ENCODE results near the gene GOT1.

Gene GOT1

DNA sequence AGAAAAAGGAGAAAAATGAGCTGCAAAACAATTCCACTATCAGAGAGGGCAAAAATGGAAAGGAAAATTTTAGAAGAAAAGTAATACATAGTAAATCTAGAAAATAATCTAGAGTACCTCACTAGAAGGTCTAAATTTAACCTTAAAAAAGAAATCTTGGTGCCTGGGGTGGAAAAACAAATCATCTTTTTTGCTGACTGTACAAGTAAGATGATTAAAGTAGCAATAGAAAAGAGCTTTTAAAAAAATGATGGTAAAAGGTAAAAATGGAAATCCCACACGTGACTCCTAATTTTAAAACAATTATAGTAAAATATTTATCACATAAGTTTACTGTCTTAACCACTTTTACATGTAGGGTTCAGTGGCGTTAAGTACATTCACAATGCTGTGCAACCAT is 28.8 kb upstream of the GOT1 start:
- POLR2A ChIA-PET = no interaction called here
- no peak for DNase-seq (ENCODE audit: extremely low spot score)
- TF ChIP-seq ARNT (IDR thresholded peaks at IDR 0.05) = no peak
- no peak for TF ChIP-seq CTBP1 (IDR thresholded peaks at IDR 0.05; ENCODE audit: borderline replicate concordance)
- no peak for TF ChIP-seq L3MBTL2 (conservative IDR thresholded peaks at IDR 0.05)
- no peak for TF ChIP-seq SP1 (IDR thresholded peaks at IDR 0.05)
- TF ChIP-seq FOXM1 (IDR thresholded peaks at IDR 0.05; ENCODE audit: borderline replicate concordance) = no peak
- TF ChIP-seq TARDBP (IDR thresholded peaks at IDR 0.05) = no peak
- TF ChIP-seq, protein P1, sequence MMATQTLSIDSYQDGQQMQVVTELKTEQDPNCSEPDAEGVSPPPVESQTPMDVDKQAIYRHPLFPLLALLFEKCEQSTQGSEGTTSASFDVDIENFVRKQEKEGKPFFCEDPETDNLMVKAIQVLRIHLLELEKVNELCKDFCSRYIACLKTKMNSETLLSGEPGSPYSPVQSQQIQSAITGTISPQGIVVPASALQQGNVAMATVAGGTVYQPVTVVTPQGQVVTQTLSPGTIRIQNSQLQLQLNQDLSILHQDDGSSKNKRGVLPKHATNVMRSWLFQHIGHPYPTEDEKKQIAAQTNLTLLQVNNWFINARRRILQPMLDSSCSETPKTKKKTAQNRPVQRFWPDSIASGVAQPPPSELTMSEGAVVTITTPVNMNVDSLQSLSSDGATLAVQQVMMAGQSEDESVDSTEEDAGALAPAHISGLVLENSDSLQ (IDR thresholded peaks at IDR 0.05) = no peak
- no peak for TF ChIP-seq NFRKB (IDR thresholded peaks at IDR 0.05)
- no peak for TF ChIP-seq ZNF384 (IDR thresholded peaks at IDR 0.05)
- no peak for TF ChIP-seq ELF4 (IDR thresholded peaks at IDR 0.05)
- TF ChIP-seq FOXA1 (IDR thresholded peaks at IDR 0.05) = no peak
- TF ChIP-seq LEF1 (IDR thresholded peaks at IDR 0.05; ENCODE audit: borderline replicate concordance) = no peak
- no peak for TF ChIP-seq HDGF (IDR thresholded peaks at IDR 0.05; ENCODE audit: borderline replicate concordance)
- TF ChIP-seq BHLHE40 (IDR thresholded peaks at IDR 0.05; ENCODE audit: borderline replicate concordance) = no peak
- TF ChIP-seq FOXK2 (IDR thresholded peaks at IDR 0.05) = no peak
- TF ChIP-seq SUZ12 (IDR thresholded peaks at IDR 0.05) = no peak
- CTCF ChIA-PET = interaction anchor here (1.0 kb wide), 1 partner anchor 25 kb away, joined by 3 read pairs; no protein-coding TSS in a partner anchor

DNA sequence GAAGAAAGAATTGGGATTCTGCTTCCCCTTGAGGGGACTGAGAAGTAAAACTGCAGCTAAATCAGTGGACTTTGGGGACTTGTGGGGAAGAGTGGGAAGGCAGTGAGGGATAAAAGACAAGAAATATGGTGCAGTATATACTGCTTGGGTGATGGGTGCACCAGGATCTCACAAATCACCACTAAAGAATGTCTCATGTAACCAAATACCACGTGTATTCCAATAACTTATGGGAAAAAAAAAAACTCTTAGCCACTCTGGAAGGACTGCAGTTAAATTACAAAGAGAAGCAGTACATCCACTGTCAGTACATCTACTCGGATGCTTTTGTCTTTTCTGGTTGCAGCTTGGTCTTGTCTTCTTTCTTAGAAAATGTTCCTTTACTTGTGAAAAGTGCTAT is 27.4 kb upstream of the GOT1 start:
- no peak for DNase-seq (ENCODE audit: extremely low spot score)
- CTCF ChIA-PET = no interaction called here
- POLR2A ChIA-PET = no interaction called here
- TF ChIP-seq SUZ12 (IDR thresholded peaks at IDR 0.05) = no peak
- no peak for TF ChIP-seq FOXK2 (IDR thresholded peaks at IDR 0.05)
- TF ChIP-seq BHLHE40 (IDR thresholded peaks at IDR 0.05; ENCODE audit: borderline replicate concordance) = no peak
- no peak for TF ChIP-seq FOXA1 (IDR thresholded peaks at IDR 0.05)
- no peak for TF ChIP-seq HDGF (IDR thresholded peaks at IDR 0.05; ENCODE audit: borderline replicate concordance)
- TF ChIP-seq L3MBTL2 (conservative IDR thresholded peaks at IDR 0.05) = no peak
- TF ChIP-seq CTBP1 (IDR thresholded peaks at IDR 0.05; ENCODE audit: borderline replicate concordance) = no peak
- no peak for TF ChIP-seq SP1 (IDR thresholded peaks at IDR 0.05)
- TF ChIP-seq LEF1 (IDR thresholded peaks at IDR 0.05; ENCODE audit: borderline replicate concordance) = no peak

DNA sequence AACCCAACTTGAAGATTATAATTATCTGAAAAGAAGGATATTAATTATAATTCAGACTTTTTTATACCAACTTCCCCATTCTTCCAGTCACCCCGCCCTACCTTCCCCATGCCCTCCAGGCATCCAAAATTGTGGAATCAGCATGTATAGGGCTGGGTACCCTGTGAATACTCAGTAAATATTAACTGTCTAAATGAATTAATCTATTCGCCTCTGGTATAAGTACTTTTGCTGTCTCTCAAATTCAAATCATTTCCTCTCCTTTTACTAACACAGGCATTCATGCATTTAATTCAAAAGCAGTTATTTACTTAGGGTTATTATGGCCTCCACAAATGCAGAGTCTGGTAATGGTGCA is 26.5 kb upstream of the GOT1 start:
- CTCF ChIA-PET = no interaction called here
- POLR2A ChIA-PET = no interaction called here
- TF ChIP-seq, protein P1 (IDR thresholded peaks at IDR 0.05) = no peak
- TF ChIP-seq SP1 (IDR thresholded peaks at IDR 0.05) (no peak), NFRKB (IDR thresholded peaks at IDR 0.05) (no peak), BHLHE40 (IDR thresholded peaks at IDR 0.05; ENCODE audit: borderline replicate concordance) (no peak), ELF4 (IDR thresholded peaks at IDR 0.05) (no peak), CTBP1 (IDR thresholded peaks at IDR 0.05; ENCODE audit: borderline replicate concordance) (no peak), SUZ12 (IDR thresholded peaks at IDR 0.05) (no peak), TARDBP (IDR thresholded peaks at IDR 0.05) (no peak), FOXM1 (IDR thresholded peaks at IDR 0.05; ENCODE audit: borderline replicate concordance) (no peak), FOXK2 (IDR thresholded peaks at IDR 0.05) (no peak), FOXA1 (IDR thresholded peaks at IDR 0.05) (no peak), HDGF (IDR thresholded peaks at IDR 0.05; ENCODE audit: borderline replicate concordance) (no peak), LEF1 (IDR thresholded peaks at IDR 0.05; ENCODE audit: borderline replicate concordance) (no peak), ZNF384 (IDR thresholded peaks at IDR 0.05) (no peak), L3MBTL2 (conservative IDR thresholded peaks at IDR 0.05) (no peak)
- DNase-seq (ENCODE audit: extremely low spot score) = no peak

DNA sequence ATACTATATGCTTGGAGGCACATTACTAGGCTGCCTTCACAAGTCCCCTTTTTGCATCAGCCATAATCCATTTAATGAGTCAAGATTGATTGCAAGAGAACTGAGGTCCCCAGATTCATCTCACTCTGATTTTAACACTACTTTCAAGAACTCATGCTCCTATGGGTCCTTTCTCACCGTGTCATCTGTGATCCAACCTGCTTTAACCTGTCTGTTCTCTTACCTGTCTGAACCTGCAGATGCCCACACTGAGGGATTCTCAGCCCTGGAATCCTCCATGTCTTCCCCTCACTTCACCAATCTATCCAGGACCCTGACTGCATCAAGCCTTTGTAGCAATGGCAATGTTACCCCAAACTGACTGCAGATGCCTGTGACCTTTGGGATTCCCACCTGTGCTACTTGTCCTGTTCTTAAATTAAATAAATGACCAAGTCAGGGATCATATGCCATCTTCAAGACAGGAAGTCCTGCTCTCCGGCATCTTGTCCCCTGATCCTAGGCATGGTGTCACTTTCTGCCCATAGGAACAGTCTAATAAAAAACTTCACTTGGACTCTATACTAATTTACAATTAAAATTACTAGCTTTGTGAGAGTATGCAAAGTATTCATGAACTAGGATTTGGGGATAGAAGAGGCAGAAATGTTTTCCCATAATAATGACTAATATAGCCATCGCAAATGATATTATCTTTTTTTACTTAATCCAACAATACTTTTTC is 25.9 kb upstream of the GOT1 start:
- ChIA-PET CTCF (no interaction called here), POLR2A (no interaction called here)
- DNase-seq (ENCODE audit: extremely low spot score) = no peak
- TF ChIP-seq FOXK2 (IDR thresholded peaks at IDR 0.05) (no peak), HDGF (IDR thresholded peaks at IDR 0.05; ENCODE audit: borderline replicate concordance) (no peak), FOXA1 (IDR thresholded peaks at IDR 0.05) (no peak), ELF4 (IDR thresholded peaks at IDR 0.05) (no peak), ARNT (IDR thresholded peaks at IDR 0.05) (no peak)
- TF ChIP-seq, protein P1 (IDR thresholded peaks at IDR 0.05) = no peak

DNA sequence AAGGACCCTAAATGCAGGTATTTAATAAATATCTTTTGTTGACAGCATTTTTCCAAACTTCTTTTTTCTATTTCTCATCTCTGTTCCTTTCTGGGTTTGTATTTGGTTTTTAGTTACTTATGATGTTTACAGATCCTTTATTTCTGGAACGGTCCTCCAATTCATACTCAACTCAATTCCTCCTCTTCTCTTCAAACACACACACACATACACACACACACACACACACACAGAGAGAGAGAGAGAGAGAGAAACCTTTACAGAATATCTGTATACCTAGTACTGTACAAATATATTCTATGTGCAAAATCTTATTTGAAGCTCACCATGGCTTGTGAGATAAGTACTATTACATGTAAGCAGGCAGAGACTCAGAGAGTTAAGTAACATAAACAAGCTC is 21.6 kb upstream of the GOT1 start:
- no peak for DNase-seq (ENCODE audit: extremely low spot score)
- CTCF ChIA-PET = interaction anchor here (0.7 to 1.5 kb wide), 2 partner anchors 16 to 161 kb away, joined by 3 read pairs; no protein-coding TSS in a partner anchor
- POLR2A ChIA-PET = no interaction called here
- TF ChIP-seq HDGF (IDR thresholded peaks at IDR 0.05; ENCODE audit: borderline replicate concordance) = no peak
- TF ChIP-seq TARDBP (IDR thresholded peaks at IDR 0.05) = no peak
- no peak for TF ChIP-seq BHLHE40 (IDR thresholded peaks at IDR 0.05; ENCODE audit: borderline replicate concordance)
- TF ChIP-seq CTBP1 (IDR thresholded peaks at IDR 0.05; ENCODE audit: borderline replicate concordance) = no peak
- no peak for TF ChIP-seq SP1 (IDR thresholded peaks at IDR 0.05)
- no peak for TF ChIP-seq ELF4 (IDR thresholded peaks at IDR 0.05)
- TF ChIP-seq FOXM1 (IDR thresholded peaks at IDR 0.05; ENCODE audit: borderline replicate concordance) = no peak
- no peak for TF ChIP-seq ZNF384 (IDR thresholded peaks at IDR 0.05)

DNA sequence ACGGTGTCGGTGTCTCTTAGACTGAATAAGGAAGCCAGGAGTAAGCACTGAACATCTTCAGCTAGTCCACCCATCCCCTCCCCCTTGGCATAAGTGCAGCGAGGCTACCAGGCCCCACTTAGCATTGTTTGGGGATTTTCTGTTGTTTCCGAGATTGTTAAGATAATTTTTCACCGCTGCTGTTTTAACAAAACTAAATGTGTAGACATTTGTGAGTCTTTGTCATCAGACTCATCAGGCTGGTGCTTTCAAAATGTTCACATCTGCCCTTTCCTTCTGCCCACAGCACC is 21.0 kb upstream of the GOT1 start:
- ChIA-PET CTCF (interaction anchor here (1.5 kb wide), 1 partner anchor 161 kb away, joined by 3 read pairs; no protein-coding TSS in a partner anchor), POLR2A (interaction anchor here (1.7 kb wide), 1 partner anchor 21 kb away, joined by 12 read pairs; the partner anchor contains the start of gene GOT1)
- no peak for DNase-seq (ENCODE audit: extremely low spot score)
- TF ChIP-seq NFRKB (IDR thresholded peaks at IDR 0.05) (no peak), FOXM1 (IDR thresholded peaks at IDR 0.05; ENCODE audit: borderline replicate concordance) (no peak), LEF1 (IDR thresholded peaks at IDR 0.05; ENCODE audit: borderline replicate concordance) (no peak), FOXA1 (IDR thresholded peaks at IDR 0.05) (no peak), HDGF (IDR thresholded peaks at IDR 0.05; ENCODE audit: borderline replicate concordance) (no peak), ELF4 (IDR thresholded peaks at IDR 0.05) (no peak), SP1 (IDR thresholded peaks at IDR 0.05) (no peak), SUZ12 (IDR thresholded peaks at IDR 0.05) (no peak), TARDBP (IDR thresholded peaks at IDR 0.05) (no peak), ARNT (IDR thresholded peaks at IDR 0.05) (no peak), CTBP1 (IDR thresholded peaks at IDR 0.05; ENCODE audit: borderline replicate concordance) (no peak)
